IgD-negative memory B cell (primary cell): ENCODE measurements around the gene PKIB. TPM values are rescaled to one million over a fixed set of nuclear protein-coding genes. Genes with fewer than 3 reads are reported as not detected.
A peak's percentile ranks its signal among the peaks of the same experiment; 100 is the strongest.

Experiments
- H3K27ac Mint-ChIP-seq, 3 donors: one replicate each; pipeline ENCODE4 v1.8.0; 2020 to 2022; ENCODE audit warnings: mild to moderate bottlenecking in 3 of 3, mixed read lengths in 3 of 3, moderate library complexity in 1 of 3
- H3K27me3 Mint-ChIP-seq: one replicate; pipeline ENCODE4 v1.8.0; 2021; ENCODE audit warnings: mixed read lengths
- H3K36me3 Mint-ChIP-seq: one replicate; pipeline ENCODE4 v1.8.0; 2020; ENCODE audit warnings: mild to moderate bottlenecking, mixed read lengths
- H3K4me1 Mint-ChIP-seq, 3 donors: one replicate each; pipeline ENCODE4 v1.8.0; 2020 to 2022; ENCODE audit warnings: mixed read lengths in 3 of 3, mild to moderate bottlenecking in 1 of 3
- H3K4me3 Mint-ChIP-seq, 4 donors: one replicate each; pipeline ENCODE4 v1.8.0; 2020 to 2022; ENCODE audit warnings: mild to moderate bottlenecking in 4 of 4, mixed read lengths in 4 of 4, moderate library complexity in 3 of 4
- H3K9me3 Mint-ChIP-seq, 3 donors: one replicate each; pipeline ENCODE4 v1.8.0; 2020 to 2021; ENCODE audit warnings: mixed read lengths in 3 of 3, mild to moderate bottlenecking in 1 of 3
- polyA plus RNA-seq: library from polyadenylated mRNA; unstranded; fragments of 300-500 nt; fragmentation: Illumina TruSeq; gene quantifications from one replicate; pipeline ENCODE4 v1.2.3, GENCODE V29; 2021

PKIB gene
- polyA plus RNA-seq, 1 donor from 2014 or later: not detected

DNA sequence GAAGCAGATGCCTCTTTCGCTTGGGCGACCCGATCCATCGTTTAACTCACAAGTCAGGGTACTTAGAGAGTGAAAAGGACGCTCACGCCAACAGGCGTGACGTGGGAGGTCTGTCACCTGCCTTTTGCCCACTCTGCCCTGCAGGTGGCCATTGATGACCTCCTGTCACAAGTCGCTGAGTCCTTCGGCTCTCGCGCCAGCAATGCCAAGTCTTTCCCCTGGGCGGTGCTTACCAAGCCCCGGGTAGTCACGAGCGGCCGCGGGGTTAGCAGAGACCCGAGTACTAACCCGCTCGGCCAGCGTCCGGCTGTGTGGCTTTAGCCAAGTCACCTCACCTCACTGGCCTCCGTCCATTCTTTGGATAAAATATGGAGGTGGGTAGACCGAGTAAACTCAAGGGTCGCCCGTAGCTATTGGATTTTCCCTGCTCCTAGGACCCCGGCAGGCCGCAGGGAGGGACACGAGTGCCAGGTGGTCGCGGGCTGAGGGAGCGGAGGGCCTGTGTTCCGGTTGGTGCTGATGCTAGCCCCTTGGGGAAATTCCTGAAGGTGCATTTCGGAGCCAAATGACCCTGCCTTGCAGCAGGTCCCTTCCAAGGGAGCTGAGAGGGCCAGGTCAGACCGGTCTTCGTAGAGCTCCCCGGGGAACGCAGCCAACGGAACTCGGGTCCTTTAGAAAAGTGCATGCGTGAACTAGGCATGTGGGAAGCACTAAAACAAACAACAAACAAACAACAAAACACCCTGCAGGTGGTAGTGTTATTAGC, 668 bp downstream of the PKIB start:
- H3K27ac Mint-ChIP-seq: no peak overlapping the region
- H3K4me1 Mint-ChIP-seq: peaks cover 8 to 18% (median 10%) of the 10 kb centered on the region in 3 donors
- peaks cover 4% of the 10 kb centered on the region for H3K36me3 Mint-ChIP-seq
- peak overlapping the region; percentile 80 to 90 (median 88) for H3K4me3 Mint-ChIP-seq
- peaks cover 0 to 3% (median 0%) of the 10 kb centered on the region in 3 donors for H3K9me3 Mint-ChIP-seq
- peaks cover 29% of the 10 kb centered on the region for H3K27me3 Mint-ChIP-seq

DNA sequence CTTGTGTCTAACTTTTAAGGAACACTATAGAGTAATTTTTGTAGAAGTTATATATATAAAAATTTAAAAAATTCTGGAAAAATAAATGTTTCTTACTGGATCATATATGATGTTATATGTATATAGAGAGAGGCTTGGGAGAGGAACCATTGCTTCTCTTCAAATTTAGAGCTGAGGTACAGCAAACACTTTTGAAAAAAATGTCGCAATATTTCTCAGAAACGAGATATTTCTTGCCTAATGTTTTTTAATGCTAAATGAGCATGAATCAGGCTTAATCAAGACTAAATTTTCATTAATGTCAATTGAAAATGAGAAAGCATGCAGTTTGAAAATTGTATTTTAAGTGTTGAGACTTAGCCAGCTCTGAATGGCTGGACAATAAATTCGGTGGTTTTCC, 2.6 kb downstream of the PKIB start:
- Mint-ChIP-seq H3K9me3 (peaks cover 0 to 2% (median 0%) of the 10 kb centered on the region in 3 donors), H3K4me3 (no peak overlapping the region), H3K27ac (no peak overlapping the region), H3K27me3 (peaks cover 30% of the 10 kb centered on the region), H3K36me3 (peaks cover 4% of the 10 kb centered on the region), H3K4me1 (peaks cover 8 to 17% (median 10%) of the 10 kb centered on the region in 3 donors)

DNA sequence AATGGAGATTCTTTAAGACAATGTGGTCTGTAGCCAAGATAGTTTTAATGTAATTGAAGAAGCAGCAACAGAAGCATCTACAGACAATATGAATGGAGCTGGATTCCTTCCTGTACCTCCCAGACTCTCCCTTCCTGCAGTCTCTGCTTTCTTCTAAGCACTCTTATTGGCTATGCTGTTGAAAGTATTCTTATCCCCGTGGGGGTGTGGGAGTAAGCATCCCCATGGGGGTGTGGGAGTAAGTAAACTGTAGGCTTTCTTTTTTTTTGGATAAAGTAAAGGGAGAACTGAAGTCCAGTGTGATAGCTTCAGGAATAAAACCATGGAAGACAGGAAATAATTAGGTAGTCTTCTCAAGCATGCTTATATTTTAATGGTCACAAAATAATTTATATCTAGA, 4.1 kb downstream of the PKIB start:
- Mint-ChIP-seq H3K9me3 (peaks cover 0 to 2% (median 0%) of the 10 kb centered on the region in 3 donors), H3K27ac (no peak overlapping the region), H3K4me1 (peaks cover 6 to 16% (median 10%) of the 10 kb centered on the region in 3 donors), H3K36me3 (peaks cover 3% of the 10 kb centered on the region), H3K27me3 (peaks cover 28% of the 10 kb centered on the region), H3K4me3 (no peak overlapping the region)

DNA sequence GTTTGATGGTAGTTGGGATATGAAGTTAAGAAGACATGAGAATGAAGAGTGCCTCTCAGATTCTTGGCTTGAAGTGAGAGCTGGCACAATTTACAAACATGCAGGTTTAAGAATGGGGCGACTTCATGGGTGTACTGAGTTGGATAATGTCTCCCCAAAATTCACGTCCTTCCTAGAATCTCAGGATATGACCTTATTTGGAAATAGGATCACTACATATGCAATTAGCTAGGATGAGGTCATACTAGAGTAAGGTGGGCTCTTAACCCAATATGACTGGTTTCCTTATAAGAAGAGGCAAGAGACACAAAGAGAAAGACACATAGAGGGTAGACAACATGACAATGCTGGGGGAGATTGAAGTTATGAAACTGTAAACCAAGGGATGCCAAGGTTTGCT, 5.2 kb downstream of the PKIB start:
- Mint-ChIP-seq H3K4me1 (peaks cover 0 to 9% (median 9%) of the 10 kb centered on the region in 3 donors), H3K36me3 (peaks cover 2% of the 10 kb centered on the region), H3K27ac (no peak overlapping the region), H3K4me3 (no peak overlapping the region), H3K27me3 (peaks cover 22% of the 10 kb centered on the region), H3K9me3 (peaks cover 0 to 2% (median 0%) of the 10 kb centered on the region in 3 donors)

DNA sequence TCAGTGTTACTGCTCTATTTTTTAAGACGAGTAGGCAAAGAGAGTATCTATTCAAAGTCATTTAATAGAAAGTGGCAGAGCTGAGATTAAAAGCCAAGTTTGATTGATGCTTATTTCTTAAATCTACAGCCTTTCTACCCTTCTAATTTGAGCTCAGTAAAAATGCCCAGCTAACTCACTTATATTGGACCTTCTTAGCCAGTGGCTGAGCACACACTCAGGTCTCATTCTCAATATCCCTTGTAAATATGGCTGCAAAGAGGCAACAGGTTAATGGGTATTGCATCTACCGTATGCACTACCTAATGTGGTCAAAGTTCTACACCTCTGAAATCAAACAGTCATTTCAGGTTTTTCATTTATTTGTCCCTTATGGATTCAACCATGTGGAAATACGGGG, 6.7 kb downstream of the PKIB start:
- Mint-ChIP-seq H3K36me3 (peaks cover 2% of the 10 kb centered on the region), H3K4me3 (no peak overlapping the region), H3K9me3 (no peaks in the 10 kb centered on the region), H3K27ac (no peak overlapping the region), H3K27me3 (peaks cover 12% of the 10 kb centered on the region), H3K4me1 (no peaks in the 10 kb centered on the region)

DNA sequence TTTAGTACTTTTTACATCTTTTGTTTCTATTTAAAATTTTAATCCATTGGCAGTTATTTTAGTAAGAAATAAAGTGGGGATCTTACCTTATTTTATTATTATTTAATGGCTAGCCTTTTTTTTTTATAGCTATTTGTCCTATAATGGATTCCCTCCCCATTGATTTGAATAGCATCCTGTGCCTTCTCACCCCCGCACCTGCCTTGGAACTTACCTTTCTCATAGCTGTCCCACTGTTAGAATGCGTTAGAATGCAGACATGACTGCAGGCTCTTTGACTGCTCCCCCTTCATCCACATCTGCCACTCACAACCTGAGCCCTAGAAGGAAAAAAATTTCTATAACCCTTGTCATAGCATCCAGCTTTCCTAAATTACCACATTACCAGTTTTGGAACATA, 9.1 kb downstream of the PKIB start:
- no peaks in the 10 kb centered on the region for H3K36me3 Mint-ChIP-seq
- no peak overlapping the region for H3K27ac Mint-ChIP-seq
- H3K27me3 Mint-ChIP-seq: peaks cover 9% of the 10 kb centered on the region
- H3K4me3 Mint-ChIP-seq: no peak overlapping the region
- no peaks in the 10 kb centered on the region for H3K9me3 Mint-ChIP-seq
- no peaks in the 10 kb centered on the region for H3K4me1 Mint-ChIP-seq

DNA sequence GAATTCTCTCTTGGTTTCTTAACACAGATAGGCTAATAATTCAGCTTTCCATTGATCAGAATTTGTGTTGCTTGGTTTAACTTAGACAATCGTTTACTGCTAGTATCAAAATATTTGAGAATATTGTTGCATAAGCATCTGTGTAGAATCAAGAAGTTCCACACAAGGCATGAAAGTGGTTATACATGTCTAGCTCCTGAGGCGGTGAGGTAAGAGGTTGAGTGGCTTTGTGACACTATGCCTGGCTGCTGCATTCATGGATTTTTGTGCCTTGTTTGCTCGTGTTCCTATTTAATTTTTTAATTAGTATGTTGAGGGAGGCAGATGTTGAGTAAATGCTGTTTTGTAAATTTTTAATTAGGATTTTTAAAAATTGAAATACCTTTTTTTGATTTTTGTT, 10.2 kb downstream of the PKIB start:
- Mint-ChIP-seq H3K4me3 (no peak overlapping the region), H3K27me3 (peaks cover 6% of the 10 kb centered on the region), H3K9me3 (no peaks in the 10 kb centered on the region), H3K4me1 (no peaks in the 10 kb centered on the region), H3K36me3 (no peaks in the 10 kb centered on the region), H3K27ac (no peak overlapping the region)

DNA sequence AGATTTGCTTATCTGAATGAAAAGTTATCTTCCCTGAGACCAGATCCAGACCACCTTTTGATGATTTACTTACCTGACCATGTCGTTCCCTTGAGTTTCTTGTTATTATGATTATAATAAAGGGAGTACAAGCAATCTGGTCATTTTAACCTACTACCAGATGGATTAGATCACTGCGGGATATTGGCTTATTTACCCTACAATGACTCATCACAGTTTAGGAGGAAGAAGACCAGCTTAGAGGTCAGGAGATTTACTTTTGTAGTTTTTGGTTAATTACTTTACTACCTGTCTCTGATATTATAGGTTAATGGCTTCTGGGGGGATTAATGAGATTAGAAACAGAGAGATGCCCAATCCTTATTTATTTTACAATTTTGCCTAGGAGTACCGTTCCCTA, 10.7 kb downstream of the PKIB start:
- no peaks in the 10 kb centered on the region for H3K4me1 Mint-ChIP-seq
- peaks cover 4% of the 10 kb centered on the region for H3K27me3 Mint-ChIP-seq
- no peaks in the 10 kb centered on the region for H3K9me3 Mint-ChIP-seq
- H3K36me3 Mint-ChIP-seq: no peaks in the 10 kb centered on the region
- no peak overlapping the region for H3K27ac Mint-ChIP-seq
- H3K4me3 Mint-ChIP-seq: no peak overlapping the region

DNA sequence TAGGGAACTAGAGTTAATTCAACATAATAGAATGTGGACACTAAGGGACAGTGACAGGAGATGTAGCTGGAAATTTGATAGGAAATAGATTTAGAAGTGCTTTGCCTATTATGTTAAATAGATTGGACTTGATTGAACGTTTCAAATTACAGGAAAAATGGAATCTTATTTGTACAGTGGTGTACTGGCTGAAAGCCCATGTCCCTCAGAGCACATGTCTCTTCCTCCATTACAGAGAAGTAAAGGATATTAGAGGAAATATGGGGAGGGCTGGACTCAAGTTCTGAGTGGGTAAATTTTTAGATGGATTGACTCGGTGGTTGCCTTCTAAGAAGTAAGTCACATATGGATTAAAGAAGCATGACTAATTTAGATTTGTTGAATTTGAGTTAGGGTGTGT, 11.4 kb downstream of the PKIB start:
- Mint-ChIP-seq H3K4me3 (no peak overlapping the region), H3K9me3 (no peaks in the 10 kb centered on the region), H3K36me3 (no peaks in the 10 kb centered on the region)

DNA sequence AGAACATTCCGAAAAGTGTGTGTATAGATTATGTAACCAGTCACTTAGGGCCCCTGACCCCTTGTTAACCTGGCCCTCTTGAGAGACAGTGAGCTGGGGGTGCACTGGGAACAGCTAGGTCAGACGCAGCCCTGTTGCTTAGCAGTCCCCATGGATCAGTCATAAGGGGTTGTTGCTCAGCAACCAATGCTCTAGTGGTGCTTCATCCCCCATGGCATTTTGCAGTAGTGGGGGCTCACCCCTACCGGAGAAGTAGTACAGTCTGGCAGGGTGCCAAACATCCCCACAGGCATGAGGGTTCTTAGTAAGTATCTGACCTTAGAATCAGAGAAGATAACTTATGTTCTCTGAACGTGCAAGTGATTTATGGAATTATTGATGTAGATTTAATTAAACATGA, 12.3 kb downstream of the PKIB start:
- Mint-ChIP-seq H3K4me3 (no peak overlapping the region), H3K9me3 (no peaks in the 10 kb centered on the region), H3K4me1 (no peaks in the 10 kb centered on the region), H3K36me3 (no peaks in the 10 kb centered on the region), H3K27me3 (peaks cover 2% of the 10 kb centered on the region), H3K27ac (no peak overlapping the region)

More for the DNA sequence above, 11.4 kb downstream of the PKIB start:
- H3K27me3 Mint-ChIP-seq: peaks cover 2% of the 10 kb centered on the region
- H3K4me1 Mint-ChIP-seq: no peaks in the 10 kb centered on the region
- no peak overlapping the region for H3K27ac Mint-ChIP-seq

DNA sequence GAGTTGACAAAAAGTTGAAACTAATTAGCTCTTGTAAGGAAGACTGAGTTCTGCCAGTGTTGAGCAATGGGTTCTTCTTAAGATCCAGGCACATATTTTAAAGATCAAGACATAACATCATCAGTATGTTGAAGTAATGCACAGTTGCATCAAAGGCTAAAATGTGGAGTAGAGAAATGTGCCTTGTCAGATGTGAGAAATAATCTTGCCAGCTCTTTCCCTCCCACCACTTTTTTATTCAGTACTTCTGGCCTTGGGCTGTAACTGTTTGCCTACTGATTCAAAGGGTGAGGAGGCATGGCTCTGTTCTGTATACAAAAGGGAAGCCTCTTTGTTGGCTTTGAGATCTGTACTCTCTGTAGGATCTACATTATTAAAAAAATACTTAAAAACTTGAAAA, 13.1 kb downstream of the PKIB start:
- H3K27ac Mint-ChIP-seq: no peak overlapping the region
- H3K27me3 Mint-ChIP-seq: peaks cover 2% of the 10 kb centered on the region
- no peaks in the 10 kb centered on the region for H3K9me3 Mint-ChIP-seq
- no peaks in the 10 kb centered on the region for H3K36me3 Mint-ChIP-seq
- H3K4me3 Mint-ChIP-seq: no peak overlapping the region
- H3K4me1 Mint-ChIP-seq: no peaks in the 10 kb centered on the region

DNA sequence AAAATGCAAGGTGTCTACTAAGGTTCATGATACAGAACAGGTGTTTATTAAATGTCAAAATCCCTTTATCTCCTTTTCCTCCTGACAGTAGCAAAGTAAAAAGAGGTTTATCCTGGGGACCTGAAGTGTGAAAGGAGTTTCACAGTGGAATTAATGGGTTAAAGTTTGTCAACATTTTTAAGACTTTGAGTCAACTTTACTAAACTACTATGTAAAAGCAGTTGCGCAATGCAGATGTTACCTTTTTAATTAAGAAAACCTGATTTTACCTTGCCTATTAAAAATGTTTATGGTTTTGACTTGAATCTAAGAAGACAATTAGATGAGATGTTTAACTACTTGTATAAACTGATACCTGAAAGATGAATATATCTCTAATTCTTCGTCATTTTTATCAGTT, 14.6 kb downstream of the PKIB start:
- H3K27ac Mint-ChIP-seq: no peak overlapping the region
- peaks cover 2% of the 10 kb centered on the region for H3K27me3 Mint-ChIP-seq
- H3K4me1 Mint-ChIP-seq: no peaks in the 10 kb centered on the region
- H3K4me3 Mint-ChIP-seq: no peak overlapping the region
- H3K9me3 Mint-ChIP-seq: no peaks in the 10 kb centered on the region
- H3K36me3 Mint-ChIP-seq: no peaks in the 10 kb centered on the region

DNA sequence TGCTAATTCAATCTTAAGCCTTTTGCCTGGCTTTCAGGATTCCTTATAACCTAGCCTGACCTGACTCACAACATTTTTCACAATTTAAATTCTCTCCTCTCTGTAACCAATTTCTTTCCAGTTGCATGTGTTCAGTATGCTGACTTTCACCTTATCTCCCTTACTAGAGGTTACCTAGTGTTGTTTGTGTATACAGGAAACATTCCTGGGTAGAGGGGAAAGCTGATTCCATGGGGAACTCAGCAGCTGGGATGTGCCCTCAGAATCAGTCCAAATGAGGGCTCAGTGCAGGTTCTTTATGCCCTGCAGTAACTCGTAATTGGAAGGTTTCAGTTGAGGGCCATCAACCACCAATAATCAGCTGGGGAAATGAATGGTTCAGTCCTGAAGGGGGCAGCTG, 18.5 kb downstream of the PKIB start:
- Mint-ChIP-seq H3K27me3 (no peaks in the 10 kb centered on the region), H3K4me3 (no peak overlapping the region), H3K27ac (no peak overlapping the region), H3K9me3 (peaks cover 0 to 1% (median 0%) of the 10 kb centered on the region in 3 donors), H3K36me3 (no peaks in the 10 kb centered on the region), H3K4me1 (no peaks in the 10 kb centered on the region)

DNA sequence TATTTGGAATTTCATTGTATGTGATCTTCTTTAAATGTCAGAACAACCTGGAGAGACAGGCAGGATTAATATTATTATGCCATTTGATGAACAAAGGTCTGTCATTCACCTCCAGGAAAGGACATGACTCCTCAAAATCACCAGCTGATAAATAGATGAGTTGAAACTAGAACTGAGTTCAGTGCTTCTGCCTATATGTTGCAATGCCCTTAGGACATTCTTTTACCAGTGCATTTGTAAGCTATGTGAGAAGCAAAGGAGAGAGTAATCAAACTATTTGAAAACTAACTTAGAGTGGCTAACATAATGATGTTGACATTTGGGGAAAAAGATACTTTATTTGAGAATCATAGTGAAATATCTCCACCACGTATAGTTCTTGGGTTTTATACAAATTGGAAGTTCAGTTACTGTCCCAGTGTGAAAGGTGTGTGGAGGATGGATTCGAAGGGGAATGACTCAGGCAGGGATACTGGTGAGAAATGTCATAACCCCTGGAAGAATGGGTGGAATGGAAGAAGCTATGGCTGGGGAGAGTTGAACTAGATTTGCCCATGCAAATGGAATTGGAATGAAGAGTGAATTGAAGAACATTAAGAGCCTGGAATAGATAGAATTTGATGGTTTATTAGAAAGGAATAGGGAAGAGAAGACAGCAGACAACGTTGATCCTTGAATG, 21.5 kb downstream of the PKIB start:
- Mint-ChIP-seq H3K9me3 (peaks cover 0 to 1% (median 0%) of the 10 kb centered on the region in 3 donors), H3K27me3 (no peaks in the 10 kb centered on the region), H3K4me3 (no peak overlapping the region), H3K4me1 (no peaks in the 10 kb centered on the region), H3K27ac (no peak overlapping the region), H3K36me3 (no peaks in the 10 kb centered on the region)

DNA sequence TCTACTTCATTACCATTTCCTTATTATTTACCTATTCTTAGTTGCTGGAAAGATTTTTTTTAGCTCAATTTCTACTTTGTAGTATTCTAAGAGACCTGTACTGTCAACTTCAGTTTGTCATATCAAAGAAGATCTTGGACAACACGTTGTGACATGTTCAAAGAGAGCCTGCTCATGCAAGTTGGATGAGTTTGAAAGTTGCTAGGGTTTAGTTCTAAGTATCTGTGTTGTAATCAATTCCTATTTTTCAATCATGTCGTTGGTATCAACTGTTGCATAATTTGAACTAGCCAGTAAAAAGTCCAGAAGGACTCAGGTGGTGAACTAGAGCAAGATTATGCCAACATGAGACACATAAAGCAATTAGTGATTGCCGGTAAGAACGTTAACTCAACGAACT, 30.2 kb downstream of the PKIB start:
- Mint-ChIP-seq H3K9me3 (no peaks in the 10 kb centered on the region), H3K36me3 (no peaks in the 10 kb centered on the region), H3K4me3 (no peak overlapping the region), H3K27ac (no peak overlapping the region), H3K27me3 (no peaks in the 10 kb centered on the region), H3K4me1 (no peaks in the 10 kb centered on the region)

DNA sequence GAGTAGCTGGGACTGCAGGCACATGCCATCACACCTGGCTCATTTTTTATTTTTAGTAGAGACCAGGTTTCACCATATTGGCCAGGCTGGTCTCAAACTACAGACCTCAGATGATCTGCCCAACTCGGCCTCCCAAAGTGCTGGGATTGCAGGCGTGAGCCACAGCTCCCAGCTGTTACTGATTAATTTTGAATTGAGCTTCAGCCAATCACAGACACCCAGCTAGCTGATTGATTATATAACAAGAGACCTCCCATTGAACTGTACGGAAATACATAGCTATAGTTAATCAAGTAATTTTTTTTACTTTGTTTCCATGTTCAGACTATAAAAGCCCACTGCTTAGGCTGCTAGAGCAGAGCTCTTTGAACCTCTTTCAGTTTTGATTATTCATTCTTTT, 31.6 kb downstream of the PKIB start:
- no peaks in the 10 kb centered on the region for H3K4me1 Mint-ChIP-seq
- no peaks in the 10 kb centered on the region for H3K36me3 Mint-ChIP-seq
- H3K27me3 Mint-ChIP-seq: no peaks in the 10 kb centered on the region
- no peak overlapping the region for H3K27ac Mint-ChIP-seq
- H3K4me3 Mint-ChIP-seq: no peak overlapping the region
- H3K9me3 Mint-ChIP-seq: no peaks in the 10 kb centered on the region
